KOPT-K1 (cell line): ENCODE results near the gene TARDBP.
A peak's percentile ranks its signal among the peaks of the same experiment; 100 is the strongest.
"Not testable (repeated sequence)": the region's sequence is repeated elsewhere in the genome, so short reads cannot be mapped to it uniquely, and the experiment has no call there.

Source experiments
- H3K27ac ChIP-seq: fragments of 200-600 bp; sonication (generic); 2 replicates; pipeline ENCODE4 v1.5.1; 2016; ENCODE audit warnings: antibody characterized with exemption, mild to moderate bottlenecking, low read depth, low read length; ENCODE audit not compliant: poor library complexity, severe bottlenecking
- H3K36me3 ChIP-seq: fragments of 200-600 bp; sonication (generic); 2 replicates; pipeline ENCODE4 v1.5.1; 2017; ENCODE audit warnings: antibody characterized with exemption, mild to moderate bottlenecking, low read length, moderate library complexity; ENCODE audit not compliant: insufficient read depth
- H3K9me3 ChIP-seq: fragments of 200-600 bp; sonication (generic); 2 replicates; pipeline ENCODE4 v1.5.1; 2017; ENCODE audit warnings: antibody characterized with exemption, low read length, mild to moderate bottlenecking; ENCODE audit not compliant: insufficient read depth, poor library complexity, severe bottlenecking

TARDBP gene

GRCh38 chr1:11058595-11059154, 46.2 kb downstream of the TARDBP start:
- peaks cover 70% of the 10 kb centered on the region for H3K36me3 ChIP-seq
- H3K27ac ChIP-seq, result peak overlapping the region; percentile 81
- H3K9me3 ChIP-seq, result no peaks in the 10 kb centered on the region

- H3K27ac ChIP-seq, result peak overlapping the region; percentile 81
- no peaks in the 10 kb centered on the region for H3K9me3 ChIP-seq
- peaks cover 68% of the 10 kb centered on the region for H3K36me3 ChIP-seq
These were observed 46.9 kb downstream of the TARDBP start for GRCh38 chr1:11059155-11059967.

- peaks cover 66% of the 10 kb centered on the region for H3K36me3 ChIP-seq
These were observed 47.7 kb downstream of the TARDBP start, which contains the start of gene SRM for GRCh38 chr1:11059968-11060830. Gene SRM, minus strand, starts transcription at chr1:11060018. Its CDS starts 75 bp downstream, at chr1:11059943.

GRCh38 chr1:11061652-11062365, 49.4 kb downstream of the TARDBP start:
- Histone ChIP-seq H3K27ac (no peak overlapping the region), H3K36me3 (peaks cover 68% of the 10 kb centered on the region), H3K9me3 (no peaks in the 10 kb centered on the region)

More at GRCh38 chr1:11059968-11060830, 47.7 kb downstream of the TARDBP start, which contains the start of gene SRM:
- Histone ChIP-seq H3K9me3 (no peaks in the 10 kb centered on the region), H3K27ac (peak within 1 kb of the TSS; percentile 81)

- peaks cover 67% of the 10 kb centered on the region for H3K36me3 ChIP-seq
These were observed 50.5 kb downstream of the TARDBP start for GRCh38 chr1:11062965-11063401.

GRCh38 chr1:11063937-11064537, 51.6 kb downstream of the TARDBP start:
- peaks cover 69% of the 10 kb centered on the region for H3K36me3 ChIP-seq
- H3K9me3 ChIP-seq, H3K27ac ChIP-seq: not testable (repeated sequence)

More at GRCh38 chr1:11062965-11063401, 50.5 kb downstream of the TARDBP start:
- no peak overlapping the region for H3K27ac ChIP-seq
- H3K9me3 ChIP-seq, result no peaks in the 10 kb centered on the region

GRCh38 chr1:11064942-11065341, 52.5 kb downstream of the TARDBP start:
- Histone ChIP-seq H3K9me3 (no peaks in the 10 kb centered on the region), H3K36me3 (peaks cover 79% of the 10 kb centered on the region), H3K27ac (no peak overlapping the region)

- Histone ChIP-seq H3K36me3 (peaks cover 87% of the 10 kb centered on the region), H3K9me3 (no peaks in the 10 kb centered on the region), H3K27ac (no peak overlapping the region)
These were observed 53.3 kb downstream of the TARDBP start for GRCh38 chr1:11065796-11066195.

- Histone ChIP-seq H3K36me3 (peaks cover 95% of the 10 kb centered on the region), H3K9me3 (no peaks in the 10 kb centered on the region), H3K27ac (peak overlapping the region; percentile 68)
These were observed 55.5 kb downstream of the TARDBP start for GRCh38 chr1:11067716-11068599.

GRCh38 chr1:11068600-11069473, 56.4 kb downstream of the TARDBP start:
- Histone ChIP-seq H3K27ac (peak overlapping the region; percentile 68), H3K36me3 (peaks cover 95% of the 10 kb centered on the region), H3K9me3 (no peaks in the 10 kb centered on the region)

GRCh38 chr1:11070876-11071275, 58.4 kb downstream of the TARDBP start:
- Histone ChIP-seq H3K36me3 (peaks cover 98% of the 10 kb centered on the region), H3K9me3 (no peaks in the 10 kb centered on the region), H3K27ac (no peak overlapping the region)

GRCh38 chr1:11071463-11072215, 59.2 kb downstream of the TARDBP start:
- peaks cover 98% of the 10 kb centered on the region for H3K36me3 ChIP-seq

More at GRCh38 chr1:11071463-11072215, 59.2 kb downstream of the TARDBP start:
- Histone ChIP-seq H3K9me3 (no peaks in the 10 kb centered on the region), H3K27ac (no peak overlapping the region)
